Measurements from ENCODE around the gene CTSO.

GRCh38 chr4:155931634-155932033 is 22.0 kb downstream of the CTSO start:
- TF ChIP-seq, protein P1, sequence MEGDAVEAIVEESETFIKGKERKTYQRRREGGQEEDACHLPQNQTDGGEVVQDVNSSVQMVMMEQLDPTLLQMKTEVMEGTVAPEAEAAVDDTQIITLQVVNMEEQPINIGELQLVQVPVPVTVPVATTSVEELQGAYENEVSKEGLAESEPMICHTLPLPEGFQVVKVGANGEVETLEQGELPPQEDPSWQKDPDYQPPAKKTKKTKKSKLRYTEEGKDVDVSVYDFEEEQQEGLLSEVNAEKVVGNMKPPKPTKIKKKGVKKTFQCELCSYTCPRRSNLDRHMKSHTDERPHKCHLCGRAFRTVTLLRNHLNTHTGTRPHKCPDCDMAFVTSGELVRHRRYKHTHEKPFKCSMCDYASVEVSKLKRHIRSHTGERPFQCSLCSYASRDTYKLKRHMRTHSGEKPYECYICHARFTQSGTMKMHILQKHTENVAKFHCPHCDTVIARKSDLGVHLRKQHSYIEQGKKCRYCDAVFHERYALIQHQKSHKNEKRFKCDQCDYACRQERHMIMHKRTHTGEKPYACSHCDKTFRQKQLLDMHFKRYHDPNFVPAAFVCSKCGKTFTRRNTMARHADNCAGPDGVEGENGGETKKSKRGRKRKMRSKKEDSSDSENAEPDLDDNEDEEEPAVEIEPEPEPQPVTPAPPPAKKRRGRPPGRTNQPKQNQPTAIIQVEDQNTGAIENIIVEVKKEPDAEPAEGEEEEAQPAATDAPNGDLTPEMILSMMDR (conservative IDR thresholded peaks at IDR 0.05): no peak
- TF ChIP-seq EZH2 (IDR thresholded peaks at IDR 0.05; ENCODE audit: low read depth): no peak

Data from PC-9 (cell line).